Glutamatergic neuron (in vitro differentiated cells): Measurements from ENCODE around the gene C4orf54. TPM values are rescaled to one million over a fixed set of nuclear protein-coding genes. Genes with fewer than 3 reads are reported as not detected.

Experiments
- DNase-seq: peaks from one replicate; pipeline ENCODE4 v3.0.0; 2022
- H3K27ac Mint-ChIP-seq: one replicate; pipeline ENCODE4 v1.8.0; 2020; ENCODE audit warnings: mild to moderate bottlenecking, mixed read lengths, inconsistent platforms; ENCODE audit not compliant: unreplicated experiment
- H3K27me3 Mint-ChIP-seq: one replicate; pipeline ENCODE4 v1.8.0; 2020; ENCODE audit warnings: mild to moderate bottlenecking, moderate library complexity, mixed read lengths, inconsistent platforms; ENCODE audit not compliant: unreplicated experiment
- H3K36me3 Mint-ChIP-seq: one replicate; pipeline ENCODE4 v1.8.0; 2020; ENCODE audit warnings: mild to moderate bottlenecking, mixed read lengths, inconsistent platforms; ENCODE audit not compliant: unreplicated experiment
- H3K4me1 Mint-ChIP-seq: one replicate; pipeline ENCODE4 v1.8.0; 2020; ENCODE audit warnings: mild to moderate bottlenecking, low read depth, mixed read lengths, inconsistent platforms; ENCODE audit not compliant: unreplicated experiment
- H3K4me3 Mint-ChIP-seq: one replicate; pipeline ENCODE4 v1.8.0; 2020; ENCODE audit warnings: mild to moderate bottlenecking, mixed read lengths, inconsistent platforms; ENCODE audit not compliant: unreplicated experiment
- H3K9me3 Mint-ChIP-seq: one replicate; pipeline ENCODE4 v1.8.0; 2020; ENCODE audit warnings: mild to moderate bottlenecking, moderate library complexity, mixed read lengths, inconsistent platforms; ENCODE audit not compliant: unreplicated experiment
- CTCF ChIP-seq: fragments of 200-600 bp; sonication (generic); IDR thresholded peaks from one replicate; pipeline ENCODE4 v1.5.0; 2021; ENCODE audit not compliant: partially characterized antibody, unreplicated experiment
- total RNA-seq: library from RNA; stranded (reverse); fragmentation: NEBNext Ultra II Directional; extraction: Animal tissue kit (Norgen Biotek cat#: 25700); gene quantifications from one replicate; pipeline ENCODE4 v1.2.1, GENCODE V29; 2021; ENCODE audit not compliant: unreplicated experiment

Gene C4orf54
- total RNA-seq, 1 donor from 2014 or later: not detected

GRCh38 chr4:99651016-99651769 lies 6.4 kb downstream of the C4orf54 start:
- no peak for DNase-seq

GRCh38 chr4:99649778-99650177 lies 7.8 kb downstream of the C4orf54 start:
- no peak for TF ChIP-seq CTCF
- Mint-ChIP-seq H3K4me1 (peaks cover 32% of the 10 kb centered on the region), H3K27ac (no peak overlapping the region), H3K36me3 (peaks cover 4% of the 10 kb centered on the region), H3K9me3 (peaks cover 8% of the 10 kb centered on the region), H3K27me3 (peaks cover 7% of the 10 kb centered on the region), H3K4me3 (no peak overlapping the region)
- DNase-seq: no peak

More at GRCh38 chr4:99651016-99651769, 6.4 kb downstream of the C4orf54 start:
- Mint-ChIP-seq H3K4me1 (peaks cover 22% of the 10 kb centered on the region), H3K27me3 (peaks cover 9% of the 10 kb centered on the region), H3K27ac (no peak overlapping the region), H3K9me3 (peaks cover 7% of the 10 kb centered on the region), H3K4me3 (no peak overlapping the region), H3K36me3 (peaks cover 4% of the 10 kb centered on the region)
- no peak for TF ChIP-seq CTCF

- no peak for TF ChIP-seq CTCF
- H3K4me1 Mint-ChIP-seq: peaks cover 34% of the 10 kb centered on the region
- H3K9me3 Mint-ChIP-seq: peaks cover 8% of the 10 kb centered on the region
- no peak for DNase-seq
- H3K36me3 Mint-ChIP-seq: peaks cover 4% of the 10 kb centered on the region
- H3K4me3 Mint-ChIP-seq: no peak overlapping the region
- peak overlapping the region; percentile 34 for H3K27ac Mint-ChIP-seq
- H3K27me3 Mint-ChIP-seq: peaks cover 9% of the 10 kb centered on the region
These were observed 8.4 kb downstream of the C4orf54 start for GRCh38 chr4:99649208-99649607.

GRCh38 chr4:99648321-99648720 lies 9.3 kb downstream of the C4orf54 start:
- DNase-seq: no peak
- Mint-ChIP-seq H3K4me1 (peaks cover 39% of the 10 kb centered on the region), H3K27me3 (peaks cover 9% of the 10 kb centered on the region)

More at GRCh38 chr4:99648321-99648720, 9.3 kb downstream of the C4orf54 start:
- Mint-ChIP-seq H3K4me3 (no peak overlapping the region), H3K9me3 (peaks cover 8% of the 10 kb centered on the region), H3K36me3 (no peaks in the 10 kb centered on the region), H3K27ac (peak overlapping the region; percentile 19)
- TF ChIP-seq CTCF: no peak
